Liver (tissue), 9 donors: ENCODE measurements around the gene MLH1. TPM values are rescaled to one million over a fixed set of nuclear protein-coding genes. Genes with fewer than 3 reads are reported as not detected.

Experiments used
- DNase-seq: peaks from one replicate; pipeline ENCODE4 v3.0.0-alpha.2; 2017; ENCODE audit warnings: low spot score
- H3K27ac ChIP-seq, 2 donors: one replicate each; pipeline ENCODE4 v1.7.0; 2013; ENCODE audit warnings: inconsistent platforms in 2 of 2, low read length in 2 of 2, control low read depth in 1 of 2, low read depth in 1 of 2, mild to moderate bottlenecking in 1 of 2
- H3K27me3 ChIP-seq, 4 donors: one replicate each; pipeline versions ENCODE4 v1.6.1 to v1.7.0; 2013; ENCODE audit warnings: low read length in 3 of 4, inconsistent platforms in 1 of 4, mild to moderate bottlenecking in 1 of 4, moderate library complexity in 1 of 4; ENCODE audit not compliant: control insufficient read depth in 4 of 4, insufficient read depth in 4 of 4
- H3K36me3 ChIP-seq, 4 donors: one replicate each; pipeline versions ENCODE4 v1.6.1 to v1.7.0; 2013; ENCODE audit warnings: low read length in 3 of 4, mild to moderate bottlenecking in 3 of 4, low read depth in 1 of 4, moderate library complexity in 1 of 4; ENCODE audit not compliant: control insufficient read depth in 4 of 4, insufficient read depth in 3 of 4
- H3K4me1 ChIP-seq, 4 donors: one replicate each; pipeline versions ENCODE4 v1.6.1 to v1.7.0; 2013; ENCODE audit warnings: low read length in 3 of 4, mild to moderate bottlenecking in 3 of 4, moderate library complexity in 1 of 4; ENCODE audit not compliant: control insufficient read depth in 4 of 4, insufficient read depth in 4 of 4
- H3K4me3 ChIP-seq, 3 donors: one replicate each; pipeline versions ENCODE4 v1.6.1 to v1.7.0; 2013; ENCODE audit warnings: low read length in 3 of 3, control low read depth in 1 of 3, low read depth in 1 of 3, mild to moderate bottlenecking in 1 of 3
- H3K9ac ChIP-seq, 2 donors: one replicate each; pipeline ENCODE4 v1.7.0; 2013; ENCODE audit warnings: low read length in 2 of 2, mild to moderate bottlenecking in 2 of 2, moderate library complexity in 2 of 2, control low read depth in 1 of 2, low read depth in 1 of 2
- H3K9me3 ChIP-seq, 4 donors: one replicate each; pipeline versions ENCODE4 v1.6.1 to v1.7.0; 2013; ENCODE audit warnings: low read length in 3 of 4; ENCODE audit not compliant: control insufficient read depth in 4 of 4
- EGR1 ChIP-seq, 2 donors: IDR thresholded peaks; 2 replicates each; pipeline ENCODE4 v1.6.1; 2016 to 2018; ENCODE audit warnings: antibody characterized with exemption in 2 of 2, low read depth in 2 of 2
- FOXA1 ChIP-seq: IDR thresholded peaks from 2 replicates; pipeline ENCODE4 v1.6.1; 2016; ENCODE audit warnings: antibody characterized with exemption
- FOXA2 ChIP-seq: IDR thresholded peaks from 2 replicates; pipeline ENCODE4 v1.6.1; 2016; ENCODE audit warnings: antibody characterized with exemption
- GABPA ChIP-seq, 2 donors: IDR thresholded peaks in 1 of 2; conservative IDR thresholded peaks in 1 of 2; 2 replicates each; pipeline ENCODE4 v1.6.1; 2016; ENCODE audit warnings: antibody characterized with exemption in 2 of 2, mild to moderate bottlenecking in 1 of 2, moderate library complexity in 1 of 2
- HNF4A ChIP-seq, 2 donors: conservative IDR thresholded peaks; 2 replicates each; pipeline ENCODE4 v1.6.1; 2016; ENCODE audit warnings: antibody characterized with exemption in 2 of 2, mild to moderate bottlenecking in 2 of 2
- HNF4G ChIP-seq: IDR thresholded peaks from 2 replicates; pipeline ENCODE4 v1.6.1; 2016; ENCODE audit warnings: antibody characterized with exemption
- JUND ChIP-seq, 2 donors: IDR thresholded peaks; 2 replicates each; pipeline ENCODE4 v1.6.1; 2016; ENCODE audit warnings: antibody characterized with exemption in 2 of 2
- RAD21 ChIP-seq, 2 donors: IDR thresholded peaks; 2 replicates each; pipeline ENCODE4 v1.6.1; 2016; ENCODE audit warnings: antibody characterized with exemption in 2 of 2, mild to moderate bottlenecking in 2 of 2
- REST ChIP-seq: IDR thresholded peaks from 2 replicates; pipeline ENCODE4 v1.6.1; 2016; ENCODE audit warnings: antibody characterized with exemption, mild to moderate bottlenecking
- RXRA ChIP-seq, 2 donors: IDR thresholded peaks; 2 replicates each; pipeline ENCODE4 v1.6.1; 2017 to 2018; ENCODE audit warnings: antibody characterized with exemption in 2 of 2, mild to moderate bottlenecking in 1 of 2
- SP1 ChIP-seq: IDR thresholded peaks from 2 replicates; pipeline ENCODE4 v1.6.1; 2018; ENCODE audit warnings: antibody characterized with exemption, mild to moderate bottlenecking
- TAF1 ChIP-seq: conservative IDR thresholded peaks from 2 replicates; pipeline ENCODE4 v1.6.1; 2016; ENCODE audit warnings: antibody characterized with exemption, mild to moderate bottlenecking
- YY1 ChIP-seq: IDR thresholded peaks from 2 replicates; pipeline ENCODE4 v1.6.1; 2016; ENCODE audit warnings: antibody characterized with exemption, mild to moderate bottlenecking
- WGBS: extraction: QIAGEN DNeasy Blood & Tissue Kit; methylation state at CpG from one replicate; pipeline ENCODE4 v1.1.7; 2013; 5-methylcytosine and 5-hydroxymethylcytosine counted together
- polyA plus RNA-seq, 2 donors: library from polyadenylated mRNA; stranded (reverse) in 1 of 2; unstranded in 1 of 2; fragments of 200-250 nt in 1 of 2; fragments of >200 nt in 1 of 2; fragmentation: Nextera tagmentation in 1 of 2; extraction: Ambion mirVana in 1 of 2; gene quantifications; one replicate each; pipeline versions ENCODE4 v1.2.1 to v1.2.3, GENCODE V29; 2013 to 2015
- total RNA-seq, 2 donors: library from RNA; depleted of rRNA; stranded (reverse); fragments of >200 nt; gene quantifications; one replicate each; pipeline ENCODE4 v1.2.3, GENCODE V29; 2014
- TF ChIP-seq, protein P1 (sequence below): IDR thresholded peaks from 2 replicates; pipeline ENCODE4 v1.6.1; 2016; ENCODE audit warnings: antibody characterized with exemption
- TF ChIP-seq, protein P2 (sequence below): IDR thresholded peaks from 2 replicates; pipeline ENCODE4 v1.6.1; 2016; ENCODE audit warnings: antibody characterized with exemption
- TF ChIP-seq, protein P3 (sequence below): IDR thresholded peaks from 2 replicates; pipeline ENCODE4 v1.6.1; 2016; ENCODE audit warnings: antibody characterized with exemption
- TF ChIP-seq, protein P4 (sequence below): fragments of 150-350 bp; IDR thresholded peaks from 2 replicates; pipeline ENCODE4 v1.5.1; 2017; ENCODE audit warnings: improper control_type of control experiment, low read depth, low read length; ENCODE audit not compliant: missing input control
- donor health status: healthy.
- donor health status: healthy.
- donor health status: healthy.
- donor health status: healthy.
- donor health status: healthy.

MLH1 gene
- total and polyA plus RNA-seq, 4 donors: 9.4 to 34.2 (median 22.5) TPM

DNA sequence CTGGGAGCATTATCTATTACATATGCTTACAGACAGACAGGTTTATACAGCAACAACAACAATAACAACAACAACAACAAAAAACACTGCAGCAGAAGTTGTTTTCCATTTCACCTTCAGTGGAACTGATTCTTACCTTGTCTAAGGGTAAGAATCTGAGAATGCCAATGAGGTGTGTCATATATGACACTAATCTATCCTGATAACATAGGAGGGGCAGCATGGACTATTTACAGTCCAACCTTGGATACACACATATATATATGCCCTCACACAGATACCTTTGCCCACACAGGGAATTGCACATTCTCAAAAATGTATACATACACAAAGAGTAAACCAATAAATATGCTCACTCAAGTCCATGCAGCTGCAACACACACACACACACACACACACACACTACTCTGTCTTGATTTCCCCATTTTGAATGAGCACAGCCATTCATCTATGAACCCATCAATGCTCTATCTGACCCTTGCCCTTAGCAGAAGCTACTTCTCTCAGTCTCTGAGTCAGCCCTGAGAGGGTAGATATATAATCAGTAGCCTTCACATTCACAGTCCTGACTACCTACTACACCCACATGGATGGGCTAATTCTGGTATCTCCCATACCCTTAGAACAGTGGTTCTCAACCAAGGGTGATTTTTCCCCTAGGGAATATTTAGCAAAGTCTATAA lies 38.7 kb upstream of the MLH1 start:
- no peak overlapping the region for H3K9ac ChIP-seq
- no peaks in the 10 kb centered on the region for H3K27me3 ChIP-seq
- no peak for DNase-seq
- H3K4me3 ChIP-seq: no peak overlapping the region
- H3K4me1 ChIP-seq: peaks cover 0 to 11% (median under 1%) of the 10 kb centered on the region in 4 donors
- H3K9me3 ChIP-seq: no peaks in the 10 kb centered on the region
- TF ChIP-seq, protein P1, sequence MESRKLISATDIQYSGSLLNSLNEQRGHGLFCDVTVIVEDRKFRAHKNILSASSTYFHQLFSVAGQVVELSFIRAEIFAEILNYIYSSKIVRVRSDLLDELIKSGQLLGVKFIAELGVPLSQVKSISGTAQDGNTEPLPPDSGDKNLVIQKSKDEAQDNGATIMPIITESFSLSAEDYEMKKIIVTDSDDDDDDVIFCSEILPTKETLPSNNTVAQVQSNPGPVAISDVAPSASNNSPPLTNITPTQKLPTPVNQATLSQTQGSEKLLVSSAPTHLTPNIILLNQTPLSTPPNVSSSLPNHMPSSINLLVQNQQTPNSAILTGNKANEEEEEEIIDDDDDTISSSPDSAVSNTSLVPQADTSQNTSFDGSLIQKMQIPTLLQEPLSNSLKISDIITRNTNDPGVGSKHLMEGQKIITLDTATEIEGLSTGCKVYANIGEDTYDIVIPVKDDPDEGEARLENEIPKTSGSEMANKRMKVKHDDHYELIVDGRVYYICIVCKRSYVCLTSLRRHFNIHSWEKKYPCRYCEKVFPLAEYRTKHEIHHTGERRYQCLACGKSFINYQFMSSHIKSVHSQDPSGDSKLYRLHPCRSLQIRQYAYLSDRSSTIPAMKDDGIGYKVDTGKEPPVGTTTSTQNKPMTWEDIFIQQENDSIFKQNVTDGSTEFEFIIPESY: no peak
- TF ChIP-seq SP1: no peak
- no peak for TF ChIP-seq RAD21 (IDR thresholded peaks at IDR 0.05)
- no peak for TF ChIP-seq FOXA1
- TF ChIP-seq YY1: no peak
- TF ChIP-seq JUND (IDR thresholded peaks at IDR 0.05): no peak
- TF ChIP-seq TAF1: no peak
- TF ChIP-seq, protein P2, sequence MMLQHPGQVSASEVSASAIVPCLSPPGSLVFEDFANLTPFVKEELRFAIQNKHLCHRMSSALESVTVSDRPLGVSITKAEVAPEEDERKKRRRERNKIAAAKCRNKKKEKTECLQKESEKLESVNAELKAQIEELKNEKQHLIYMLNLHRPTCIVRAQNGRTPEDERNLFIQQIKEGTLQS: no peak
- TF ChIP-seq REST: no peak
- TF ChIP-seq, protein P3, sequence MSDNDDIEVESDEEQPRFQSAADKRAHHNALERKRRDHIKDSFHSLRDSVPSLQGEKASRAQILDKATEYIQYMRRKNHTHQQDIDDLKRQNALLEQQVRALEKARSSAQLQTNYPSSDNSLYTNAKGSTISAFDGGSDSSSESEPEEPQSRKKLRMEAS: no peak
- TF ChIP-seq, protein P4, sequence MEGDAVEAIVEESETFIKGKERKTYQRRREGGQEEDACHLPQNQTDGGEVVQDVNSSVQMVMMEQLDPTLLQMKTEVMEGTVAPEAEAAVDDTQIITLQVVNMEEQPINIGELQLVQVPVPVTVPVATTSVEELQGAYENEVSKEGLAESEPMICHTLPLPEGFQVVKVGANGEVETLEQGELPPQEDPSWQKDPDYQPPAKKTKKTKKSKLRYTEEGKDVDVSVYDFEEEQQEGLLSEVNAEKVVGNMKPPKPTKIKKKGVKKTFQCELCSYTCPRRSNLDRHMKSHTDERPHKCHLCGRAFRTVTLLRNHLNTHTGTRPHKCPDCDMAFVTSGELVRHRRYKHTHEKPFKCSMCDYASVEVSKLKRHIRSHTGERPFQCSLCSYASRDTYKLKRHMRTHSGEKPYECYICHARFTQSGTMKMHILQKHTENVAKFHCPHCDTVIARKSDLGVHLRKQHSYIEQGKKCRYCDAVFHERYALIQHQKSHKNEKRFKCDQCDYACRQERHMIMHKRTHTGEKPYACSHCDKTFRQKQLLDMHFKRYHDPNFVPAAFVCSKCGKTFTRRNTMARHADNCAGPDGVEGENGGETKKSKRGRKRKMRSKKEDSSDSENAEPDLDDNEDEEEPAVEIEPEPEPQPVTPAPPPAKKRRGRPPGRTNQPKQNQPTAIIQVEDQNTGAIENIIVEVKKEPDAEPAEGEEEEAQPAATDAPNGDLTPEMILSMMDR: no peak
- TF ChIP-seq GABPA (IDR thresholded peaks at IDR 0.05 in 1 of 2, conservative IDR thresholded peaks at IDR 0.05 in 1 of 2): no peak
- TF ChIP-seq RXRA (IDR thresholded peaks at IDR 0.05): no peak
- TF ChIP-seq HNF4G: no peak
- no peaks in the 10 kb centered on the region for H3K36me3 ChIP-seq
- no peak overlapping the region for H3K27ac ChIP-seq

- Histone ChIP-seq H3K27me3 (no peaks in the 10 kb centered on the region), H3K27ac (no peak overlapping the region), H3K9ac (no peak overlapping the region), H3K4me3 (no peak overlapping the region), H3K4me1 (peaks cover 0 to 11% (median under 1%) of the 10 kb centered on the region in 4 donors), H3K36me3 (no peaks in the 10 kb centered on the region), H3K9me3 (no peaks in the 10 kb centered on the region)
- DNase-seq: no peak
- 93% methylated on average over 3 of the region's 3 CpGs for WGBS
- TF ChIP-seq SP1 (no peak), YY1 (no peak), JUND (IDR thresholded peaks at IDR 0.05) (no peak), FOXA2 (no peak), EGR1 (IDR thresholded peaks at IDR 0.05; ENCODE audit: low read depth in 2 of 2) (no peak), HNF4G (no peak), TAF1 (no peak), HNF4A (conservative IDR thresholded peaks at IDR 0.05) (no peak)
- TF ChIP-seq, protein P3: no peak
- TF ChIP-seq, protein P4: no peak
- TF ChIP-seq, protein P1: no peak
These were observed 37.2 kb upstream of the MLH1 start for GRCh38 chr3:36956155-36956554.
